ENCODE data around the gene ACER1. TPM values are rescaled to one million over a fixed set of nuclear protein-coding genes. Genes with fewer than 3 reads are reported as not detected.
"Not testable (repeated sequence)": the region's sequence is repeated elsewhere in the genome, so short reads cannot be mapped to it uniquely, and the experiment has no call there.

The ACER1 gene
- total and polyA plus RNA-seq, 9 donors: 0.15 to 0.37 (median 0.29) TPM; not detected in 5

GRCh38 chr19:6292006-6292405 lies 41.4 kb downstream of the ACER1 start:
- Histone ChIP-seq H3K4me1 (ENCODE audit: insufficient read depth) (no peaks in the 10 kb centered on the region), H3K27me3 (no peaks in the 10 kb centered on the region), H3K9me3 (peaks cover 13 to 15% of the 10 kb centered on the region in 2 donors), H3K36me3 (no peaks in the 10 kb centered on the region), H3K4me3 (no peak overlapping the region), H3K27ac (no peak overlapping the region)
- intact Hi-C loops (cut with DNase I): loop anchor here in 1 of 4 donors (5.0 kb wide), 1 partner anchor 70 kb away; no protein-coding TSS in a partner anchor
- no peak for TF ChIP-seq CTCF (IDR thresholded peaks at IDR 0.05)
- no peak for TF ChIP-seq EP300 (IDR thresholded peaks at IDR 0.05)
- no peak for TF ChIP-seq POLR2A (IDR thresholded peaks at IDR 0.05)
- 63 to 72% (median 66%) methylated on average over 4 of the region's 4 CpGs for WGBS, 3 donors
- no peak for DNase-seq

GRCh38 chr19:6288737-6289136 lies 44.7 kb downstream of the ACER1 start:
- Histone ChIP-seq H3K9me3 (peaks cover 18 to 23% of the 10 kb centered on the region in 2 donors), H3K36me3 (no peaks in the 10 kb centered on the region), H3K27me3 (no peaks in the 10 kb centered on the region), H3K4me3 (no peak overlapping the region), H3K27ac (no peak overlapping the region), H3K4me1 (ENCODE audit: insufficient read depth) (no peaks in the 10 kb centered on the region)
- TF ChIP-seq CTCF (IDR thresholded peaks at IDR 0.05) (no peak), POLR2A (IDR thresholded peaks at IDR 0.05) (no peak), EP300 (IDR thresholded peaks at IDR 0.05) (no peak)
- DNase-seq: no peak
- intact Hi-C loops (cut with DNase I): no loop called here
- 95 to 100% (median 100%) methylated on average over 1 of the region's 1 CpG for WGBS, 3 donors

GRCh38 chr19:6287269-6287885 lies 46.0 kb downstream of the ACER1 start:
- Histone ChIP-seq H3K27ac (no peak overlapping the region), H3K36me3 (no peaks in the 10 kb centered on the region), H3K4me3 (no peak overlapping the region), H3K4me1 (ENCODE audit: insufficient read depth) (no peaks in the 10 kb centered on the region), H3K27me3 (no peaks in the 10 kb centered on the region), H3K9me3 (peaks cover 18 to 20% of the 10 kb centered on the region in 2 donors)
- WGBS, 3 donors: 74 to 89% (median 86%) methylated on average over 4 to 6 of the region's 6 CpGs
- TF ChIP-seq POLR2A (IDR thresholded peaks at IDR 0.05): no peak
- no peak for TF ChIP-seq EP300 (IDR thresholded peaks at IDR 0.05)
- no peak for TF ChIP-seq CTCF (IDR thresholded peaks at IDR 0.05)
- intact Hi-C loops (cut with DNase I): no loop called here
- DNase-seq: no peak

- Histone ChIP-seq H3K9me3 (peaks cover 16 to 18% of the 10 kb centered on the region in 2 donors), H3K4me3 (no peak overlapping the region), H3K27ac (no peak overlapping the region), H3K4me1 (ENCODE audit: insufficient read depth) (no peaks in the 10 kb centered on the region), H3K27me3 (no peaks in the 10 kb centered on the region), H3K36me3 (no peaks in the 10 kb centered on the region)
- 77 to 90% (median 80%) methylated on average over 4 of the region's 4 CpGs for WGBS, 3 donors
- intact Hi-C loops (cut with DNase I): no loop called here
- no peak for DNase-seq
- TF ChIP-seq CTCF (IDR thresholded peaks at IDR 0.05): no peak
- no peak for TF ChIP-seq EP300 (IDR thresholded peaks at IDR 0.05)
- no peak for TF ChIP-seq POLR2A (IDR thresholded peaks at IDR 0.05)
These were observed 46.7 kb downstream of the ACER1 start for GRCh38 chr19:6286676-6287075.

- H3K27me3 ChIP-seq; H3K4me3 ChIP-seq; H3K27ac ChIP-seq; intact Hi-C loops (cut with DNase I); DNase-seq; H3K36me3 ChIP-seq: not testable (repeated sequence)
- Histone ChIP-seq H3K4me1 (ENCODE audit: insufficient read depth) (peaks cover 13% of the 10 kb centered on the region), H3K9me3 (peaks cover 9 to 12% of the 10 kb centered on the region in 2 donors)
- 75 to 83% (median 78%) methylated on average over 6 of the region's 6 CpGs for WGBS, 3 donors
These were observed 51.0 kb downstream of the ACER1 start for GRCh38 chr19:6282393-6282792.

All from ovary (tissue), 9 donors.